Activated T-cell treated with anti-CD3 and anti-CD28 coated beads for 1 hour (primary cell): ENCODE results near the gene HK2.
A peak's percentile ranks its signal among the peaks of the same experiment; 100 is the strongest.
"Not testable (repeated sequence)": the region's sequence is repeated elsewhere in the genome, so short reads cannot be mapped to it uniquely, and the experiment has no call there.

Experiments
- DNase-seq: peaks from one replicate; pipeline ENCODE4 v3.0.0-alpha.2; 2020; ENCODE audit warnings: low read depth

HK2 gene

DNA sequence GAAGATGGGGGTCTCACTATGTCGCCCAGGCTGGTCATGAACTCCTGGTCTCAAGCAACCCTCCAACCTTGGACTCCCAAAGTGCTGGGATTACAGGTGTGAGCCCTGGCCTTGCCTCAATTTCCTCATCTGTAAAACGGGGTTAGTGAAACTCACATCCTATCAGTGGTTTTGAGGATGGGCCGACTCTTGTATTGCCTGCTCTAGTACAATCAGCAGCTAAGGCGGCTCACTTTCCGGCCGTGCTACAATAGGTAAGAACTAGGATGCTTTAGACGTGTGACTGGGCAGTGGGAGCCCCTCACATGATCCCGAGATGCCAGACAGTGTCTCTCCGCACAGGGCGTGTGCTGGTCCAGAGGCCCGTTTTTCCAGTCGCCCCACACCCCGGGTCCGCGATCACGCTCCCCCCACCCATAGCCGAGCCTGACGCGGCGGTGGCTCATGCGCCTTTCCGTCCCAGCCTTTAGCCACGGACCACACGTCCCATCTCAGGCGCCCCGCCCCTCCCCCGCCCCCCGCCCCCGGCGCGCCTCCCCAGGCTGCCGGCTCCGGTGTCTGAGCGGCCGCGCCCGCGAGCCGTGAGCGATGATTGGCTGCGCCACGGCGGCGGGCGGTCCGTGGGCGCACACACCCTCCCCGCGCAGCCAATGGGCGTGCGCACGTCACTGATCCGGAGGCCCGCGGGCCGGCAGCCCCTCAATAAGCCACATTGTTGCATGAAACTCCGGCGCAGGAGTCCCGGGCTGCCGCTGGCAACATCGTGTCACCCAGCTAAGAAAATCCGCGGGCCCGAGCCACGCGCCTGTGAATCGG is at the start of gene HK2:
Gene HK2 (plus strand): TSS at position 710 of the 816 bp plus-strand sequence. CDS start 454 bp downstream, outside the sequence.
- peak; percentile 68 for DNase-seq

DNA sequence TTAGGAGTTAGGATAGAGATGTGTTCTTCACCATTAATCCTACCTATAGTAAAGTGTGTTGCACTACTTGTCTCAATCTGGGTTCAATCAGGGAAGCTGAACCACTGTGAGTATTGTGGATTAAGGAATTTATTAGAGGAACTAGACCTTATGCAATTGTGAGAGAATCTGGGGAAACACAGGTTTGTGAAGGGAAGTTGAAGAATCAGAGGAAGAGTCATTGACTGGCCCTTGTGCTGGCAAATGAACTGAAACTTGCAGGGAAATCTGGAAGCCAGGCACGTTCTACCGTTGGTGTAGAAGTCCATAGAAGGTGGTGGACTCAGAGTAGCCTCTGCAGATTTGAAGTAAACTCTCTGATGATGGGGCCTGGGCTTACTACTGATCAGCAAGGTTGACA is 44.7 kb upstream of the HK2 start:
- DNase-seq: no peak

DNA sequence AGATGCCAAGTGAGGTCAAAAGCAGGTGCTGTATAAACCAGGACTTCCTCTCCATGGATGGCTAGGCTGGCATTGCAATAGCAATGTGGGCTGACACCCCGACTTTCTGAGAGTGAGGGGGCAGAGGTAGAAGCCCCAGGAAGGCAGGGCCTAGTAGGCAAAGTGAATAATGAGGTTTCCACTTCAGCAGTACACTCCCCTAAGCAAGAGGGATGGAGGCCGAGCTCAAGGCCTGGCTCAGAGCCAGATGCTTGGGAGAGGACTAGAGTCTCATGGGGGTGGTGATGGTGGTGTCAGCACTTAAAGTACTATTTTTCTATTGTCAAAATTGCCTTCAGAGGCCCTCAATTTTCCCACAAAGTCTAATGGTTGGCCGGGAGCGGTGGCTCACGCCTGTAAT is 41.6 kb upstream of the HK2 start:
- DNase-seq: no peak

DNA sequence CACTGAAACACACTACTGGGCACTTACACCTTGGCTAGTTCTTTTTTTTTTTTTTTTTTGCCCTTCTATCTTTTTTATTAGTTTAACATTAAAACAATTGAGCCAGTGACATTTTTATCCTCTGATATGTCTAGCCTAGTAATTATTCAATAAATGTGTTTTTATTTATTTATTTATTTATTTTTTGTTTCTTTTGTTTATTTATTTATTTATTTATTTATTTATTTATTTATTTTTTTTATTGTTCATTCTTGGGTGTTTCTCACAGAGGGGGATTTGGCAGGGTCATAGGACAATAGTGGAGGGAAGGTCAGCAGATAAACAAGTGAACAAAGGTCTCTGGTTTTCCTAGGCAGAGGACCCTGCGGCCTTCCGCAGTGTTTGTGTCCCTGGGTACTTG is 39.0 kb upstream of the HK2 start:
- not testable (repeated sequence) for DNase-seq

GRCh38 chr2:74806355-74806839 is 27.5 kb upstream of the HK2 start:
- DNase-seq: no peak

DNA sequence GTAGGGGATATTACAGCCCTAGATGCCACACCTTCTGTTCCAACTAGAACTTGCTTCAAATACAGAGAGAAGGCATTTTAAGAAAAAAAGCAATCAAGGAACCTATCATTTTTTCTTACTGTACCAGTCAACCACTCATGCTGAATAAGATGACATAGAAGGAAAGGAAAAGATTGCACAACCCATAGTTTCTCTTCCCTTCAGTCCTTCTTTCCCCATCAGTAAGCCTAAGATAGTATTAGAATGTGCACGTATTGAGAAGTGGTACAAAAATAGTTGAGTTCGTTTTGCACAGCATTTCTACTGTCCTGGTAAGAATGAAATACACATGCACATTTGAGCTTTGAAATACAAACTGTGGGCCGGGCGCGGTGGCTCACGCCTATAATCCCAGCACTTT is 27.0 kb upstream of the HK2 start:
- DNase-seq: no peak

DNA sequence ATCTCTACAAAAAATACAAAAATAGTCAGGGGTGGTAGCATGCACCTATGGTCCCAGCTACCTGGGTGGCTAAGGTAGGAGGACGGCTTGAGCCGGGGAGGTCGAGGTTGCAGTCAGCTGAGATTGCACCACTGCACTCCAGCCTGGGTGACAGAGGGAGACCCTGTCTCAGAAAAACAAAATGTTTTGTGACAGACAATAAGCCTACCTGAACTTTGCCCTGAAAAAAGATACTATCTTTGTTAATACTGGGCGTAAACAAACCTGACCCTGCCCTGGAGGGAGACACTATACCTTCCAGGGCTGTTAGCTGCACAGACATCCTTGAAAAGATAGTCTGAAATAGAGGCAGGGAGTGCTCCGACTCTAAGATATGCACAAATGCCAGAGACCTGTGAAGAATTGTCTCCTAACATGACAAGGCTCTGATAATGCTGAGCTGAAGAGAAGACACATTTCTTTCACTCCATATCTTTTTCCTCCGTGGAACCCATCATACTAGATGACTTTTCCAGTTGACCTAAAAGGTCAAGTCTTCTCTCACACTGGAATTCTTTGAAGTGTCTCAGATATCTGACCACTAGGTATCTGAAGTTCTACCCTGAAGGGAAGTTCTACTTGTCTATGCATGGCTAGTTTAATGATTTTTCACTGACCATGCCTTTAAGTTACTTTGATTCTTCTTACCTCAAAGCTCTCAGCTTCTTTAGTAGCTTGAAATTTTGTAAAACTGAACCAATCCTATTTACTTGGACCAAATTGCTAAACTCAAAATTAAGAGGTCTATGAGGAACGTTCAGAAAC is 20.9 kb upstream of the HK2 start:
- no peak for DNase-seq

GRCh38 chr2:74814102-74814501 is 19.8 kb upstream of the HK2 start:
- DNase-seq: no peak

DNA sequence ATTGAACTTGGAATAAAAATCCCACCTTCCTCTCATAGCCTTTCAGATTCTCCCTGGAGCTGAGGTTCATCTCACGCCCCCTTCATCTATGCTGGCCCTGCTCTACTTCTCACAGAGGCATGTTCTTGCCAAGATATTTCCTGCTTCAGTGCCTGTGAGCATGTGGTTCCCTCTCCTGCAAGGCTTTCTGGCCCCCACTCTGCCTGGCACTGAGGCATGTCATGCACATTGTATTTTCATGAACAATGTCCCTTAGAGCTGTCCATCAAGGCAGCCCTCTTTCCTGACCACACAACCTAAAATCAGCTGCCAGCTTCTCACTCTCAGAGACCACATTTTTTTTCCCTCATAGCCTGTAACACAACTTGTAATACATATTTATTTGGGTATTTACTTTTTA is 18.0 kb upstream of the HK2 start:
- no peak for DNase-seq

DNA sequence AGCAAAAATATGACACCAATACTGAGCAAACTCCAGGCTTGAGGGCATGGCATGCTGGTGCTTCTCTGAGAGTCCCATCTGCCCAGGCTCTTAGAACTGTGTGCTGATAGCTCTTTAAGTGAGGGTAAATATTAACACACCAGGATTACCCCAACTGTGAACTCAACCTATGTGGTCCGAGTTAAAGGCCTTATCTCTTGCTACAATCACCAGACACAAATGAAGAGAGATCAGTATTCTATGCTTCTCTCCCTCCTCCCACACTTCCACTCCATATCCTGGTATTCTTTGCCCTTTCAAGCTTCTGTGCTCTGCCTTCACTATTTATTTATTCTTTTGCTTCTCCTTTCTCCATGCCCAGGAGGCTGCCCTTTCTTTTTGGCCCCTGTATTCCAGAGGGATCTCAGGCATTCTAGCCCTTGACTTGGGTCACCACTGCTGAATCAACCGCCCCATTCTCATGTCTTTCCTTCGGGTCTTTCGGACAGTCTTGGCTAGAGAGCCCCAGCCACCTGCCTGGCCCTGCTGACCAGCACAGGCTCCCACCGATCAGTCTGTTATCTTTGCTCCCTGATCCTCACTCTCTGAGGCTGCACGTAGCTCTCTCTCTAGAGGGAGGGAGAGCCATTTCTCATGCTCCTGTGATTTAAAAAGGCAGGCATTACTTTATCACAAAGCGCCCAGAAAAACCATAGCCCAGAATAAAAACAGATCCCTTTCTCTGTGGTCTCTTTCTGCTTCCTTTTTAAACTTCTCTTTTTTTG is 17.2 kb upstream of the HK2 start:
- DNase-seq: no peak

GRCh38 chr2:74817304-74817675 is 16.6 kb upstream of the HK2 start:
- DNase-seq: no peak

GRCh38 chr2:74819702-74820101 is 14.2 kb upstream of the HK2 start:
- DNase-seq: no peak

- DNase-seq: no peak
These were observed 12.5 kb upstream of the HK2 start for GRCh38 chr2:74821177-74822126.

DNA sequence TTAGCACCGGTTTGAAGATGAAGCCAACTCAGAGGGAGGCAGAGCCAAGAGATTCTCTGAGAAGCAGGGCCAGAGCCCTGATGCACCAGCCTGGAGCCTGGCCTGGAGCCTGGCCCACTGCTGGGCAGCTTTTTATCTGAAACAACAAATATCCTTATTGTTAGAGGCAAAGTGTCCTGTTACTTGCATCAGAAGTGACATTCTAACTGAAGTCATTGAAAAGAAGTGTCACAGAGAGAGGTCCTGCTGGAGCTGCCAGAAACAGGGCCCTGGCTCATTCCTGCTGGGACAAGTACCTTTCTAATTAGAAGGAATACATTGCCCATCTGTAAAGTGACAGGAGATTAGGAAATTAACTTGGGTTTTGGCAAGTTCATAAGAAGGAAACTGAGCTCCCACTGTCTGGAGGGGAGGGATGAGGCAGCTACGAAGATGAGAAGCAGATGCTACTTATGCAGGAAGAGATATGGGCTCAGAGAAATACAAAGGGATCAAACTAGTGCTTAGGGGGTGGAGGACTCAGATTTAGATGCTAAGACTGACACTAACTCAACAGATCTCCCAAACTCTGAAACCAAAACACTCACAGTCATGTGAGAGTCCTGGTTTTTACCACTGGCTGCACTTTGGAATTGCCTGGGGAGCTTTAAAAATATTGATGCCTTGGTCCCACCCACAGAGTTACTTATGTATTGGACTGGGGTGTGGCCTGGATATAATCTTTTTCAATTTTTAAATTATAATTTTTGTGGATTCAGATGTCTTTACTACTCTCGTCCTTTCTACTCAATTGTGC is 11.0 kb upstream of the HK2 start:
- no peak for DNase-seq

DNA sequence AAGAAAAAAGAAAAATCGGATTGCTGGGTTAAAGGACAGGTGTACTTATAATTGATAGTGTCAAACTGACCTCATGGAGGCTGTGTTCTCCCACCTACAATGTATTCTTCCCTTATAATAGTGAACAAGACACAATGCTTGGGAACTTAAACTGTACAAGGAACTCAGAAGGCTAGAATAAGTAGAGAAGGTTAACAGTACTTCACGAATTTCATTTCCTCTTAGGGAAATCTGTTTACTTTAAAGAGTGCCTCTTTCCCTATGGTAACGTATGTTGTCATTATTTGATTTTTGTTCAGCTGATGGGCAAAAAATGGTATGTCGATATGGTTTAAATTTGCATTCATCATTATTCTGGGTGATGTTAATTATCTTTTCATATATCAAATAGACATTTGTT is 9.2 kb upstream of the HK2 start:
- no peak for DNase-seq

GRCh38 chr2:74828543-74828942 is 5.4 kb upstream of the HK2 start:
- no peak for DNase-seq

DNA sequence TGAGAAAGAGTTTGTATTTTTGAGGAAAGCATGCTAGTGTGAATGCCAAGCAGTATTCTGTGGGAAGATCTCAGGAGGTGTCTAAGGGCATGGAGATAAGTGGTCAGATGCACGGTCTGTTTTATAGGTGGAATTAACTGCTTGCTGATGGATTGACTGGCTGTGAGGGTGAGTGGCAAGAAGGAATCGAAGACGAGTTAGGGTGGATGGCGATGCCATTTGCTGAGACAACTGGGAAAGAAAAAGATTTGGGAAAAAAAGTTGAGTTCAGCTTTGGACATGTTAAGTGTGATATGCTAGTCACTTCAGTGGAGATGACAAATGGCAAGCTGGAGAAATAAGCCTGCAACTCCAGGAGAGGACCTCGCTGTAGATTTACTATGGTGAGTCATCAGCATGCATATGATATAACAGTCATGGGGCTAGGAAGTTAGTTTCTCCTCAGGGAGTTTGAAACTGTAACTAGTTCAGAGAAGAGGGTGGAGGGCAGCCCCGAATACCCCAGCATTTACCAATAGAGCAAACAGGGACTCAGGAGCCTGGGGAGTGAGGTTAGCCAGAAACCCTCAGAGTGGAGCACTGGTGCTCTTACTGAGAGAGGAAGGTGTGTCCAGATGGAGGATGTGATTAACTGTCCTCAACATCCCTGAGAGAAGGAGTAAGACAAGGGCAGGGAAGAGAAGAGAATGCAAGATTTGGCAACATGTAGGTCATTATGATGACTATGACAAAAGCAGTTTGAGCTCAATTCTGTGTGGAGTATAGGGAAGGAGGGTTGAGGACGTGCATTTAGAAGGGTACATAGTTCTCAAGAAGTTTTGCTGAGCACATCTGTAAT is 2.0 kb upstream of the HK2 start:
- no peak for DNase-seq

DNA sequence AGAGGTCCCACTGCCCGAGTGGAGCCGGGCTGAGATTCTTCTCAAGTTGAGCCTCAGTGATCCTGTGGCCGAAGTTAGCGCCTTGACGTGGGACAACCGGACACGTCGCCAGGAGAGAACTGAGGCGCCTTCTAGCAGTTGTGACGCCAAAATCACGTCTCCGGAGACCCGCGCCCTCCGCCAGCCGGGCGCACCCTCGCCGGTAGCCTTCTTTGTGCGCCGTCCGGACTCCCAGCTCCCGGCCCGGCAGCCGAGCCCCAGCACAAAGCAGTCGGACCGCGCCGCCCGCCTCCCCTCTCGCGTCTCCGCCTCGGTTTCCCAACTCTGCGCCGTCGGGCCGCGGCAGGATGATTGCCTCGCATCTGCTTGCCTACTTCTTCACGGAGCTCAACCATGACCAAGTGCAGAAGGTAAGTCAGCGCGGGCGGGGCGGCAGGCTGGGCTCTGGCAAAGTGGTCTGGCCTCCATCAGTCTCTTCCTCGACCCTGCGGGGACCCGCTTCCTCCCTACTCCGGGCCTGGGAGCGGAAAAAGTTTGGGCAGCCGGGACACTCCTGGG is 386 bp downstream of the HK2 start:
- peak; percentile 23 for DNase-seq
